Neural progenitor cell (in vitro differentiated cells): Measurements from ENCODE around the gene TMPRSS6. TPM values are rescaled to one million over a fixed set of nuclear protein-coding genes. Genes with fewer than 3 reads are reported as not detected.
A peak's percentile ranks its signal among the peaks of the same experiment; 100 is the strongest.

Experiments
- DNase-seq: peaks from one replicate; pipeline ENCODE4 v3.0.0-alpha.2; 2016; ENCODE audit warnings: low spot score
- H2AFZ ChIP-seq: fragments of 200-600 bp; sonication (generic); replicated peaks from 2 replicates; pipeline ENCODE4 v1.6.1; 2016; ENCODE audit warnings: antibody characterized with exemption
- H3F3A ChIP-seq: fragments of 200-600 bp; sonication (generic); 2 replicates; pipeline ENCODE4 v1.6.1; 2016; ENCODE audit warnings: antibody characterized with exemption, low read depth
- H3K27ac ChIP-seq: fragments of 200-600 bp; sonication (generic); 2 replicates; pipeline ENCODE4 v1.5.1; 2016; ENCODE audit warnings: mild to moderate bottlenecking
- H3K27me3 ChIP-seq: fragments of 200-600 bp; sonication (generic); 2 replicates; pipeline ENCODE4 v1.6.1; 2016; ENCODE audit warnings: mild to moderate bottlenecking, moderate library complexity
- H3K36me3 ChIP-seq: fragments of 200-600 bp; sonication (generic); 2 replicates; pipeline ENCODE4 v1.5.1; 2016
- H3K4me1 ChIP-seq: fragments of 200-600 bp; sonication (generic); 2 replicates; pipeline ENCODE4 v1.6.1; 2016; ENCODE audit warnings: mixed run types
- H3K4me2 ChIP-seq: fragments of 200-600 bp; sonication (generic); 2 replicates; pipeline ENCODE4 v1.6.1; 2016
- H3K4me3 ChIP-seq: fragments of 200-600 bp; sonication (generic); 2 replicates; pipeline ENCODE4 v1.5.1; 2016
- H3K79me2 ChIP-seq: fragments of 200-600 bp; sonication (generic); 2 replicates; pipeline ENCODE4 v1.6.1; 2016; ENCODE audit warnings: low read depth
- H3K9ac ChIP-seq: fragments of 200-600 bp; sonication (generic); 2 replicates; pipeline ENCODE4 v1.6.1; 2016
- H3K9me3 ChIP-seq: fragments of 200-600 bp; sonication (generic); 2 replicates; pipeline ENCODE4 v1.5.1; 2016; ENCODE audit warnings: low read depth
- H4K20me1 ChIP-seq: fragments of 200-600 bp; sonication (generic); 2 replicates; pipeline ENCODE4 v1.6.1; 2016; ENCODE audit warnings: low read depth
- H3K27ac Mint-ChIP-seq: 3 replicates; pipeline ENCODE4 v1.8.0; 2021; ENCODE audit warnings: mixed read lengths
- H3K27me3 Mint-ChIP-seq: 2 replicates; pipeline ENCODE4 v1.8.0; 2022; ENCODE audit warnings: low read depth, mild to moderate bottlenecking, inconsistent platforms, moderate library complexity, mixed read lengths; ENCODE audit not compliant: insufficient read depth
- H3K36me3 Mint-ChIP-seq: 3 replicates; pipeline ENCODE4 v1.8.0; 2021; ENCODE audit warnings: mixed read lengths
- H3K4me1 Mint-ChIP-seq: 3 replicates; pipeline ENCODE4 v1.8.0; 2021; ENCODE audit warnings: mixed read lengths
- H3K4me3 Mint-ChIP-seq: 3 replicates; pipeline ENCODE4 v1.8.0; 2021; ENCODE audit warnings: mild to moderate bottlenecking, moderate library complexity, mixed read lengths
- H3K9me3 Mint-ChIP-seq: 3 replicates; pipeline ENCODE4 v1.8.0; 2020; ENCODE audit warnings: mixed read lengths
- EZH2 ChIP-seq: fragments of 200-600 bp; sonication (generic); IDR thresholded peaks from 2 replicates; pipeline ENCODE4 v1.6.1; 2017; ENCODE audit warnings: antibody characterized with exemption, mild to moderate bottlenecking, moderate library complexity
- EZH2phosphoT487 ChIP-seq: fragments of 200-600 bp; sonication (generic); IDR thresholded peaks from 2 replicates; pipeline ENCODE4 v1.6.1; 2017; ENCODE audit warnings: antibody characterized with exemption
- total RNA-seq: library from RNA; depleted of rRNA; stranded (reverse); fragments of >200 nt; gene quantifications from 2 replicates; pipeline ENCODE4 v1.2.3, GENCODE V29; 2015; ENCODE audit warnings: low replicate concordance
- TF ChIP-seq, protein P1 (sequence below): fragments of 200-600 bp; sonication (generic); IDR thresholded peaks from 2 replicates; pipeline ENCODE4 v1.5.1; 2017; ENCODE audit warnings: antibody characterized with exemption, mild to moderate bottlenecking

TMPRSS6 gene
- total RNA-seq, 1 donor from 2014 or later: not detected

DNA sequence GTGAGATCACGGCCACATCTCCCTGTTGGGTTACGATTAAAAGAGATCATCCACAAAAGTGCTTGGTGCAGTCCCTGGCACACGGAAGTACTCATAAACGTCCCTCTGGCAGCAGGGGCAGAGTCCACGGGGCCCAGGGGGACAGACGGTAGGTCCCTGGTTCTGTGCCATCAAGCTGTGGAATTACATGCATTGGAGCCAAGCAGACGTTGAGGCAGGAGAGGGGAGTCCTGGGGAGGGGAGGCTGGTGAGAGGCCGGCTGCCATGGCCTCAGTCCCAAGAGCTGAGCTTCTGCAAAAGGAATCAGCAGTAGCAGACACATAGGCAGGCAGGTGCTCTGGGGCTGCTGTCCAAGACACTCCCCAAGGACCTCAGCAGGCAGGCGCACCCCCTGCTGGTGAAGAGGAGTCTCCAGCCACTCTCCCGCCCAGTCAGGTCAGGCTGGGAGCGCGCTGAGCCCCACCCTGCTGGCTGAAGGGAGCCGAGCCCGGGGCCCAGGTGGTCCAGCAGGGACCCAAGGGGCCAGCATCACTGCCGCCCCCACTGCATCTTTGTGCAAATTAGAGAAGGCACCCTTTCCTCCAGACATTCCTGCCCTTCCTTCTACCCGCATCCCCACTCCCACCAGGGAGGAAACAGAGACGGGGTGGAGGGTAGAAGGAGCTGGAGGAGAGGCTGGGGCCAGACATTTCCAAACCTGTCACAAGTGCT is 65.5 kb downstream of the TMPRSS6 start:
- no peaks in the 10 kb centered on the region for H3K9me3 Mint-ChIP-seq
- H3K4me1 Mint-ChIP-seq: peaks cover 26% of the 10 kb centered on the region
- Histone ChIP-seq H3K4me3 (no peak overlapping the region), H3F3A (peaks cover 5% of the 10 kb centered on the region), H2AFZ (no peak overlapping the region), H3K79me2 (no peaks in the 10 kb centered on the region), H3K4me2 (no peak overlapping the region), H3K27me3 (no peaks in the 10 kb centered on the region), H3K36me3 (no peaks in the 10 kb centered on the region), H4K20me1 (no peaks in the 10 kb centered on the region), H3K4me1 (peaks cover 12% of the 10 kb centered on the region), H3K9ac (no peak overlapping the region), H3K9me3 (no peaks in the 10 kb centered on the region), H3K27ac (no peak overlapping the region)
- peaks cover 12% of the 10 kb centered on the region for H3K27me3 Mint-ChIP-seq
- DNase-seq: peak; percentile 55
- no peak overlapping the region for H3K4me3 Mint-ChIP-seq
- peak overlapping the region; percentile 21 for H3K27ac Mint-ChIP-seq
- TF ChIP-seq EZH2phosphoT487 (no peak), EZH2 (no peak)
- TF ChIP-seq, protein P1, sequence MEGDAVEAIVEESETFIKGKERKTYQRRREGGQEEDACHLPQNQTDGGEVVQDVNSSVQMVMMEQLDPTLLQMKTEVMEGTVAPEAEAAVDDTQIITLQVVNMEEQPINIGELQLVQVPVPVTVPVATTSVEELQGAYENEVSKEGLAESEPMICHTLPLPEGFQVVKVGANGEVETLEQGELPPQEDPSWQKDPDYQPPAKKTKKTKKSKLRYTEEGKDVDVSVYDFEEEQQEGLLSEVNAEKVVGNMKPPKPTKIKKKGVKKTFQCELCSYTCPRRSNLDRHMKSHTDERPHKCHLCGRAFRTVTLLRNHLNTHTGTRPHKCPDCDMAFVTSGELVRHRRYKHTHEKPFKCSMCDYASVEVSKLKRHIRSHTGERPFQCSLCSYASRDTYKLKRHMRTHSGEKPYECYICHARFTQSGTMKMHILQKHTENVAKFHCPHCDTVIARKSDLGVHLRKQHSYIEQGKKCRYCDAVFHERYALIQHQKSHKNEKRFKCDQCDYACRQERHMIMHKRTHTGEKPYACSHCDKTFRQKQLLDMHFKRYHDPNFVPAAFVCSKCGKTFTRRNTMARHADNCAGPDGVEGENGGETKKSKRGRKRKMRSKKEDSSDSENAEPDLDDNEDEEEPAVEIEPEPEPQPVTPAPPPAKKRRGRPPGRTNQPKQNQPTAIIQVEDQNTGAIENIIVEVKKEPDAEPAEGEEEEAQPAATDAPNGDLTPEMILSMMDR: peak; percentile 37
- no peaks in the 10 kb centered on the region for H3K36me3 Mint-ChIP-seq

DNA sequence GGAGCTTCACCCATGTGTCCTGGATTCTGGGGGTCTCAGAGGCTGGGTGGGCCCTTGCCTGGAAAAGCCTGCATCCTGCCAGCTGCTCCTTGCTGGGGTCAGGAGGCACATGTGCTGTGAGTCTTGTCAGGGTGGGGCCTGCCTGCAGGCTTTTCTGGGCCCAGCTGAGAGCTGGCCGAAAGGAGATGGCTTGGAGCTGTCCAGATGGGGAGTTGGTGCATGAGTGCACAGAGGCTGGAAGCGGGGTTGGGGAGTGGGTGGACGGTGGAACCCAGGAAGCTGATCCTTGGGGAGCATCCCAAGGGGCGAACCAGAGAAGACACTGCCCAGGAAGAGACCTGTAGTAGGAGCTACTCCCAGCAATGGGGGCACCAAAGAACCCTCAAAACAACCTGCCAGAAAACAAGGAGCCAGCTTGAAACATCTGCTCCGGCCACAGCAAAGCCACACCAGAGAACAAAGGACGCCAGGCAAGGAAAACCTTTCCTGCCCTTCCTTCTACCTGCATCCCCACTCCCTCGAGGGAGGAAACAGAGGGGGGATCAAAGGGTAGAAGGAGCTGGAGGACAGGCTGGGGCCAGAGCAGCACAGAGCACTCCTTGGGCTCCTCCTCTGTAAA is 66.2 kb downstream of the TMPRSS6 start:
- H3K36me3 ChIP-seq: no peaks in the 10 kb centered on the region
- Mint-ChIP-seq H3K4me3 (no peak overlapping the region), H3K27me3 (peaks cover 14% of the 10 kb centered on the region), H3K4me1 (peaks cover 26% of the 10 kb centered on the region), H3K36me3 (no peaks in the 10 kb centered on the region), H3K9me3 (no peaks in the 10 kb centered on the region), H3K27ac (peak overlapping the region; percentile 21)
- no peak for DNase-seq
- H3F3A ChIP-seq: peaks cover 5% of the 10 kb centered on the region
- H3K27ac ChIP-seq: no peak overlapping the region
- no peak overlapping the region for H3K4me2 ChIP-seq
- H3K4me3 ChIP-seq: no peak overlapping the region
- no peaks in the 10 kb centered on the region for H3K79me2 ChIP-seq
- H3K4me1 ChIP-seq: peaks cover 12% of the 10 kb centered on the region
- no peaks in the 10 kb centered on the region for H3K27me3 ChIP-seq
- H3K9me3 ChIP-seq: no peaks in the 10 kb centered on the region
- TF ChIP-seq EZH2 (no peak), EZH2phosphoT487 (no peak)
- TF ChIP-seq, protein P1: no peak
- H3K9ac ChIP-seq: no peak overlapping the region
- no peak overlapping the region for H2AFZ ChIP-seq
- no peaks in the 10 kb centered on the region for H4K20me1 ChIP-seq

DNA sequence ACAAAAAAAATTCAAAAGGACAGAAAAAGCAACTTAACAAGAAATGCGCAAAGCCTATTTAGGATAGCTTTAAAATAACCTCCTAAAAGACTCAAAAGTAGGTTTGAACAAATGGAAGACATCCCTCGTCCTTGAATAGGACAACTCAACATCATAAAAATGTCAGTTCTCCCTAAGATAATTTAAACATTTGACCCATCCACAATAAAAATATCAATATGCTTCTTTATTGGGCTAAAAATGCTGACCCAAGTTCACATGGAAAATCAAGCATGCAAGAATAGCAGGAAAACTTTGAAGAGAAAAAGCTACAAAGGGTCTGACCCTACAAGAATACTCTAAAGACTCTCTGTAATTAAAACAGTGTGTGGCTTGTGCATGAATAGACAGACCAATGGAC is 70.0 kb downstream of the TMPRSS6 start:
- no peak overlapping the region for H3K4me3 Mint-ChIP-seq
- H4K20me1 ChIP-seq: no peaks in the 10 kb centered on the region
- no peaks in the 10 kb centered on the region for H3K36me3 ChIP-seq
- no peaks in the 10 kb centered on the region for H3K36me3 Mint-ChIP-seq
- TF ChIP-seq, protein P1: no peak
- no peak for TF ChIP-seq EZH2
- no peak for TF ChIP-seq EZH2phosphoT487
- peaks cover 26% of the 10 kb centered on the region for H3K4me1 Mint-ChIP-seq
- H3K4me3 ChIP-seq: no peak overlapping the region
- H3K27me3 Mint-ChIP-seq: peaks cover 17% of the 10 kb centered on the region
- H3K9me3 Mint-ChIP-seq: no peaks in the 10 kb centered on the region
- no peaks in the 10 kb centered on the region for H3K9me3 ChIP-seq
- no peak overlapping the region for H3K9ac ChIP-seq
- H3K79me2 ChIP-seq: no peaks in the 10 kb centered on the region
- peaks cover 12% of the 10 kb centered on the region for H3K4me1 ChIP-seq
- H2AFZ ChIP-seq: no peak overlapping the region
- no peaks in the 10 kb centered on the region for H3K27me3 ChIP-seq
- no peak overlapping the region for H3K27ac Mint-ChIP-seq
- H3K4me2 ChIP-seq: no peak overlapping the region
- H3F3A ChIP-seq: no peaks in the 10 kb centered on the region
- H3K27ac ChIP-seq: no peak overlapping the region
- DNase-seq: no peak
